ENCODE measurements around the gene PRPF40A.

- TF ChIP-seq EZH2 (IDR thresholded peaks at IDR 0.05; ENCODE audit: insufficient read depth, poor library complexity, severe bottlenecking) (no peak), EZH2phosphoT487 (IDR thresholded peaks at IDR 0.05; ENCODE audit: insufficient read depth, low read depth) (no peak)
Measured at GRCh38 chr2:152720794-152721193, 3.5 kb upstream of the PRPF40A start.
